IPS-NIHi7 (cell line): Measurements from ENCODE around the gene ESPNL.
"Not testable (repeated sequence)": the region's sequence is repeated elsewhere in the genome, so short reads cannot be mapped to it uniquely, and the experiment has no call there.

Experiments used
- DNase-seq: peaks from one replicate; pipeline ENCODE4 v3.0.0; 2012; ENCODE audit warnings: mixed read lengths; ENCODE audit errors: extremely low spot score

Gene ESPNL

GRCh38 chr2:238169708-238170251, 69.6 kb downstream of the ESPNL start:
- no peak for DNase-seq

GRCh38 chr2:238170386-238171071, 70.4 kb downstream of the ESPNL start:
- no peak for DNase-seq

- DNase-seq, result not testable (repeated sequence)
Observed at GRCh38 chr2:238171072-238171431, 70.9 kb downstream of the ESPNL start.

GRCh38 chr2:238171575-238172187, 71.5 kb downstream of the ESPNL start:
- DNase-seq, result no peak

- no peak for DNase-seq
Observed at GRCh38 chr2:238172439-238172838, 72.3 kb downstream of the ESPNL start.

GRCh38 chr2:238173692-238174091, 73.6 kb downstream of the ESPNL start:
- DNase-seq, result no peak

GRCh38 chr2:238174291-238174690, 74.2 kb downstream of the ESPNL start:
- DNase-seq, result no peak

GRCh38 chr2:238174701-238175100, 74.6 kb downstream of the ESPNL start:
- no peak for DNase-seq

- no peak for DNase-seq
Observed at GRCh38 chr2:238176613-238177012, 76.5 kb downstream of the ESPNL start.

GRCh38 chr2:238180554-238180953, 80.4 kb downstream of the ESPNL start:
- DNase-seq, result no peak

GRCh38 chr2:238182362-238182761, 82.2 kb downstream of the ESPNL start:
- DNase-seq, result no peak
